K562 (cell line): ENCODE results near the gene TRPC3. TPM values are rescaled to one million over a fixed set of nuclear protein-coding genes. Genes with fewer than 3 reads are reported as not detected.
A peak's percentile ranks its signal among the peaks of the same experiment; 100 is the strongest.

Experiments
- CHD2 ChIP-seq: IDR thresholded peaks from 2 replicates; pipeline ENCODE4 v1.6.1; 2011; ENCODE audit warnings: low read depth, low read length
- NCOR1 ChIP-seq: fragments of 450-650 bp; IDR thresholded peaks from 2 replicates; pipeline ENCODE4 v1.6.1; 2016; ENCODE audit warnings: mild to moderate bottlenecking, moderate library complexity
- NR2C1 ChIP-seq, 2 experiments: fragments of 450-650 bp; IDR thresholded peaks; 2 replicates each; pipeline ENCODE4 v1.6.1; 2017; ENCODE audit warnings: mild to moderate bottlenecking in 2 of 2, antibody characterized with exemption in 1 of 2, inconsistent platforms in 1 of 2, missing compliant biosample characterization in 1 of 2, missing genetic modification characterization in 1 of 2
- PHB2 ChIP-seq: fragments of 450-650 bp; IDR thresholded peaks from 2 replicates; pipeline ENCODE4 v1.6.1; 2017; ENCODE audit warnings: low read depth
- PHF20 ChIP-seq: fragments of 450-650 bp; IDR thresholded peaks from 2 replicates; pipeline ENCODE4 v1.6.1; 2018; ENCODE audit not compliant: partially characterized antibody
- PHF21A ChIP-seq: fragments of 450-650 bp; IDR thresholded peaks from 2 replicates; pipeline ENCODE4 v1.6.1; 2017; ENCODE audit warnings: low read depth, borderline replicate concordance
- PTRF ChIP-seq: fragments of 450-650 bp; IDR thresholded peaks from 2 replicates; pipeline ENCODE4 v1.6.1; 2016; ENCODE audit warnings: mild to moderate bottlenecking, missing genetic modification characterization, missing compliant biosample characterization
- RBM22 ChIP-seq: fragments of 200-400 bp; formaldehyde crosslinking; IDR thresholded peaks from 2 replicates; pipeline ENCODE4 v1.6.1; 2018; ENCODE audit warnings: low read length, low read depth; ENCODE audit not compliant: poor library complexity, severe bottlenecking
- ZNF133 ChIP-seq: fragments of 250-450 bp; sonication (Bioruptor Pico); IDR thresholded peaks from 2 replicates; pipeline ENCODE4 v1.4.0; 2020; ENCODE audit warnings: mild to moderate bottlenecking
- ZNF184 ChIP-seq: sonication (generic); formaldehyde crosslinking; IDR thresholded peaks from 2 replicates; pipeline ENCODE4 v1.5.0; 2020; ENCODE audit warnings: missing genetic modification reagents
- ZNF3 ChIP-seq: fragments of 250-450 bp; sonication (Bioruptor Pico); IDR thresholded peaks from 2 replicates; pipeline ENCODE4 v1.5.0; 2021; ENCODE audit warnings: mild to moderate bottlenecking, moderate library complexity
- ZNF507 ChIP-seq: conservative IDR thresholded peaks from 2 replicates; pipeline ENCODE4 v1.6.1; 2017; ENCODE audit warnings: missing genetic modification characterization, missing compliant biosample characterization
- ZNF561 ChIP-seq: fragments of 450-650 bp; formaldehyde crosslinking; conservative IDR thresholded peaks from 2 replicates; pipeline ENCODE4 v1.4.0; 2020; ENCODE audit warnings: mild to moderate bottlenecking, moderate library complexity
- ZNF586 ChIP-seq: fragments of 450-650 bp; formaldehyde crosslinking; conservative IDR thresholded peaks from 2 replicates; pipeline ENCODE4 v1.4.0; 2020; ENCODE audit warnings: mild to moderate bottlenecking, moderate library complexity
- polyA plus RNA-seq, 8 experiments: library from polyadenylated mRNA; depleted of rRNA in 4 of 8; stranded (reverse) in 5 of 8; unstranded in 3 of 8; fragments of >200 nt; fragmentation: Nextera tagmentation in 2 of 8; fragmentation: Illumina TruSeq in 1 of 8; extraction: Ambion mirVana in 2 of 8; extraction: Trizol in 1 of 8; gene quantifications; 2 replicates each; pipeline versions ENCODE4 v1.2.1 to v1.2.3, GENCODE V29; 2011 to 2014; ENCODE audit warnings: inconsistent platforms in 1 of 8, missing spikeins in 1 of 8
- total RNA-seq, 7 experiments: library from RNA; depleted of rRNA in 6 of 7; stranded (reverse); fragments of >200 nt in 6 of 7; fragmentation: Illumina TruSeq in 2 of 7; extraction: Trizol in 2 of 7; gene quantifications; 2 replicates each; pipeline versions ENCODE4 v1.2.1 to v1.2.3, GENCODE V29; 2011 to 2021; ENCODE audit warnings: low replicate concordance in 1 of 7
- TF ChIP-seq, protein P1 (sequence below): sonication (generic); formaldehyde crosslinking; IDR thresholded peaks from 2 replicates; pipeline ENCODE4 v1.8.0; 2022; ENCODE audit warnings: missing genetic modification reagents, mild to moderate bottlenecking, moderate library complexity, borderline replicate concordance
- TF ChIP-seq, protein P2 (sequence below): fragments of 250-450 bp; sonication (Bioruptor Pico); IDR thresholded peaks from 2 replicates; pipeline ENCODE4 v1.5.0; 2021; ENCODE audit warnings: mild to moderate bottlenecking, moderate library complexity
- TF ChIP-seq, protein P3 (sequence below): fragments of 450-650 bp; IDR thresholded peaks from 2 replicates; pipeline ENCODE4 v1.7.1; 2018; ENCODE audit warnings: mild to moderate bottlenecking, low read depth; ENCODE audit not compliant: partially characterized antibody
- TF ChIP-seq, protein P4 (sequence below), 2 experiments: fragments of 450-650 bp; IDR thresholded peaks; 2 replicates each; pipeline ENCODE4 v1.6.1; 2016

The TRPC3 gene
- total and polyA plus RNA-seq, 9 of the 15 experiments (the other 6 are each of a cell fraction or from before 2014, with no cell fraction given) = 0.01 to 0.27 (median 0.11) TPM

DNA sequence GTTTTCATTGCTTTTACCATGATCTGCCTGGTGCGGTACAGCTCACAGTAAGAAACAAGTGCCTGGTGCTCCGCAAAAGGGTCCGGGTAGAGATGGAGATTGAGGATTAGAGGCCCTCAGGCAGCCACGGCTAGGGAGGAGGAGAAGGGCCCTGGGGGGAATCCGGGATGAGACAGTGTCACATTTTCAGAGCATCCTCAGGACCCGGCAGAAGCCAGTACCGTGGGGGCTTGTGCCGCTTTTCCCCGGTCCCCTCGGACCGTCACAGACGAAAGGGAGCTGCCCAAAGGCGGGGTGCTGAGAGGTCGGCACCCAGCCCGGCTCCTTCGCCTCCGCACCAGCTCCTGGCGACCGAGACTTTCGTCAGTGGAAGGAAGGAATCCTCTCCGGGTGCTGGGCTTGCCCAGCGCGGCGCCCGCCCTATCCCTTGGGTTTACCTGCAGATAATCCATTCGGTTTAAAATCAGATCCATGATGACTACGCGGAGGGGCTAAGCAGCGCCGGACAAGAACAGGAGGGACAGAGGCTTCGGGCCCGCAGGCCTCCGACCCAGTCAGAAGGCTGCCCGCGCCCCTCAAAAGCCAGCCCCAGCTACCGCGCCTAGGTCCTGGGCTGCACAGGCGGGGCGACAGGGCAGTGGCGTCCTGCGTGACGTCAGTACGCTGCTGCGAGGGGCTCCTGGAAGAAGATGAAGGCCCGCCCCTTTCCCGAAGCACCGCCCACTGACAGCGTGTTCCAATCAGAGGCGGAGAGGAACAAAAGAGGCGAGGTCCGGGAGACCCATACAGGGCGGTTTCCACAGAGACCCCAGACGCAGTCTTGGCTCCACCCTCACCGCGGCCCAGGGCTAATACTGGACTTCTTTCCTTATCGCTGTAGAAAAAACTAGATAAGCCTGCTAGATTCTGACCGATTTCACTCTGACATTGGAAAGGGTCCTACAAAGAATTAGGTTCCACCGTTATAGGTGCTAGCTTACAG is 81.7 kb downstream of the TRPC3 start, which contains the start of gene BBS7 (continued):
- TF ChIP-seq, protein P1, sequence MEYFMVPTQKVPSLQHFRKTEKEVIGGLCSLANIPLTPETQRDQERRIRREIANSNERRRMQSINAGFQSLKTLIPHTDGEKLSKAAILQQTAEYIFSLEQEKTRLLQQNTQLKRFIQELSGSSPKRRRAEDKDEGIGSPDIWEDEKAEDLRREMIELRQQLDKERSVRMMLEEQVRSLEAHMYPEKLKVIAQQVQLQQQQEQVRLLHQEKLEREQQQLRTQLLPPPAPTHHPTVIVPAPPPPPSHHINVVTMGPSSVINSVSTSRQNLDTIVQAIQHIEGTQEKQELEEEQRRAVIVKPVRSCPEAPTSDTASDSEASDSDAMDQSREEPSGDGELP (CRISPR knock-in tag) = peak; percentile 47; the same call in 1 of the 2 replicates
- no peak for TF ChIP-seq ZNF133 (CRISPR knock-in tag)
- TF ChIP-seq, protein P2, sequence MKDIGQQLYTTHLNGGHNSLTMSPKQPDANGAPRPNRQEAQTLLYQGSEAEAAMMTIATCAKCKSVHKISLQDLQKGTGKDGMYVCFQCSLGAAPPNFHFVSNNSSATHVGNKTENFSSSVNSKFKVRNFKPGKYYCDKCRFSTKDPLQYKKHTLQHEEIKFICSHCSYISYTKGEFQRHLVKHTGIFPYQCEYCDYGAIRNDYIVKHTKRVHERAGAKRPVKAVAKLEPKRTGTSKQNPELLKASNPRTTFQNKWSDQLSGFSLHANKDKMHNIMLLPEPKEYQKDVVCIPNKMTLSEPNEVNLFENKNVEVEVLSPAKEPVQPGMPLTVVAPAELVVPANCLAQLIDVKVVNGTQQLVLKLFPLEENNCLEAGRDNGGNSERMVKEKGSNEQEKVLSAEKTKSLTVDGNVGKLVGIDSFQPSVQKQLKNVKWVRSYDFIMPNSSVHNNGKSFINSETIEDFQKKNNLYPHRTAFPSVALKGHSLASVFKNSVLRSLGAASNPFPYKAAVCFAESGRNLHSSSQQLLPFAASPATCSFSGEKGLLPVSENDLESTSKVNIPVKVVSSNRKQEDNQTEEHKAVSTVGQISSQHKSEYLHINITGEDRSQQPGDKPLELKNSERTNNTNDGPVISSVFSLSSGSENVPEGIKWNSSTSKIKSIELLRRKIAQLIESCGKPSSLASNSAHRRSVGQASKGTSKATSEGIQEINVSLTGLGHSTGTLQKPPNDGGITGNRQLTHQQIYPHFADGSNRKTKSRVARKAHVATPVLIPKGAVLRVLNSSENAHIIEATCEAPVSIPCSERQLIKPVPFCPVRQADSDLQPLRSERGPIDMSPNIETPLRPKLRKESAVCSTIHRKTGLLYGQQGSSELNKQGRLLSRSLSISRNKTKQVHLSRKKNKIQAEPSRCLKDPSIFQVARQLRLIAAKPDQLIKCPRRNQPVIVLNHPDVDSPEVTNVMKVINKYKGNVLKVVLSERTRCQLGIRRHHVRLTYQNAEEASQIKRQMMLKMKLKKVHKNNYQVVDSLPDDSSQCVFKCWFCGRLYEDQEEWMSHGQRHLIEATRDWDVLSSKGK (CRISPR knock-in tag) = no peak
- TF ChIP-seq ZNF586 (CRISPR knock-in tag) = no peak
- no peak for TF ChIP-seq NR2C1 (IDR thresholded peaks at IDR 0.05)
- TF ChIP-seq NR2C1 (tag; IDR thresholded peaks at IDR 0.05) = no peak
- TF ChIP-seq ZNF561 (CRISPR knock-in tag) = no peak
- no peak for TF ChIP-seq ZNF507
- no peak for TF ChIP-seq PHF20
- TF ChIP-seq, protein P3, sequence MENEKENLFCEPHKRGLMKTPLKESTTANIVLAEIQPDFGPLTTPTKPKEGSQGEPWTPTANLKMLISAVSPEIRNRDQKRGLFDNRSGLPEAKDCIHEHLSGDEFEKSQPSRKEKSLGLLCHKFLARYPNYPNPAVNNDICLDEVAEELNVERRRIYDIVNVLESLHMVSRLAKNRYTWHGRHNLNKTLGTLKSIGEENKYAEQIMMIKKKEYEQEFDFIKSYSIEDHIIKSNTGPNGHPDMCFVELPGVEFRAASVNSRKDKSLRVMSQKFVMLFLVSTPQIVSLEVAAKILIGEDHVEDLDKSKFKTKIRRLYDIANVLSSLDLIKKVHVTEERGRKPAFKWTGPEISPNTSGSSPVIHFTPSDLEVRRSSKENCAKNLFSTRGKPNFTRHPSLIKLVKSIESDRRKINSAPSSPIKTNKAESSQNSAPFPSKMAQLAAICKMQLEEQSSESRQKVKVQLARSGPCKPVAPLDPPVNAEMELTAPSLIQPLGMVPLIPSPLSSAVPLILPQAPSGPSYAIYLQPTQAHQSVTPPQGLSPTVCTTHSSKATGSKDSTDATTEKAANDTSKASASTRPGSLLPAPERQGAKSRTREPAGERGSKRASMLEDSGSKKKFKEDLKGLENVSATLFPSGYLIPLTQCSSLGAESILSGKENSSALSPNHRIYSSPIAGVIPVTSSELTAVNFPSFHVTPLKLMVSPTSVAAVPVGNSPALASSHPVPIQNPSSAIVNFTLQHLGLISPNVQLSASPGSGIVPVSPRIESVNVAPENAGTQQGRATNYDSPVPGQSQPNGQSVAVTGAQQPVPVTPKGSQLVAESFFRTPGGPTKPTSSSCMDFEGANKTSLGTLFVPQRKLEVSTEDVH = no peak
- TF ChIP-seq ZNF184 (CRISPR knock-in tag) = no peak
- no peak for TF ChIP-seq ZNF3
- TF ChIP-seq PHB2 = no peak
- no peak for TF ChIP-seq PTRF (tag)
- TF ChIP-seq, protein P4, sequence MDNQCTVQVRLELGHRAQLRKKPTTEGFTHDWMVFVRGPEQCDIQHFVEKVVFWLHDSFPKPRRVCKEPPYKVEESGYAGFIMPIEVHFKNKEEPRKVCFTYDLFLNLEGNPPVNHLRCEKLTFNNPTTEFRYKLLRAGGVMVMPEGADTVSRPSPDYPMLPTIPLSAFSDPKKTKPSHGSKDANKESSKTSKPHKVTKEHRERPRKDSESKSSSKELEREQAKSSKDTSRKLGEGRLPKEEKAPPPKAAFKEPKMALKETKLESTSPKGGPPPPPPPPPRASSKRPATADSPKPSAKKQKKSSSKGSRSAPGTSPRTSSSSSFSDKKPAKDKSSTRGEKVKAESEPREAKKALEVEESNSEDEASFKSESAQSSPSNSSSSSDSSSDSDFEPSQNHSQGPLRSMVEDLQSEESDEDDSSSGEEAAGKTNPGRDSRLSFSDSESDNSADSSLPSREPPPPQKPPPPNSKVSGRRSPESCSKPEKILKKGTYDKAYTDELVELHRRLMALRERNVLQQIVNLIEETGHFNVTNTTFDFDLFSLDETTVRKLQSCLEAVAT (IDR thresholded peaks at IDR 0.05) = no peak
- no peak for TF ChIP-seq RBM22
- no peak for TF ChIP-seq NCOR1
- TF ChIP-seq PHF21A = no peak
- TF ChIP-seq CHD2 = no peak
